CD4-positive, alpha-beta T cell (primary cell): ENCODE data around the gene RNASEH1. TPM values are rescaled to one million over a fixed set of nuclear protein-coding genes. Genes with fewer than 3 reads are reported as not detected.
A peak's percentile ranks its signal among the peaks of the same experiment; 100 is the strongest.
"Not testable (repeated sequence)": the region's sequence is repeated elsewhere in the genome, so short reads cannot be mapped to it uniquely, and the experiment has no call there.

Source experiments
- ATAC-seq: fragments of 200-7000 bp; cut with Tn5 transposase; one replicate; pipeline ENCODE4 v1.10.0; 2022; ENCODE audit warnings: mild to moderate bottlenecking; ENCODE audit not compliant: poor library complexity
- CTCF ChIA-PET: fragments of 350-600 bp; sonication (Branson Sonifier 250); formaldehyde crosslinking; loops from one replicate; lab custom pipeline; 2021; ENCODE audit warnings: antibody characterized with exemption, inconsistent platforms; lab: Charles Lee
- POLR2A ChIA-PET: fragments of 350-600 bp; sonication (Branson Sonifier 250); formaldehyde crosslinking; loops from one replicate; lab custom pipeline; 2021; ENCODE audit warnings: antibody characterized with exemption, inconsistent platforms; lab: Charles Lee
- DNase-seq, 14 experiments: peaks; one replicate each; pipeline ENCODE4 v3.0.0-alpha.2; 2013 to 2020; ENCODE audit warnings: mixed read lengths in 2 of 14
- H3K27ac ChIP-seq, 2 donors: one replicate each; pipeline versions ENCODE4 v1.5.1 to v1.7.0; 2013; ENCODE audit warnings: low read length in 2 of 2, low read depth in 1 of 2, mild to moderate bottlenecking in 1 of 2
- H3K27me3 ChIP-seq, 2 experiments: 1 replicate in 1 of 2; 2 replicates in 1 of 2; pipeline versions ENCODE4 v1.6.1 to v1.7.0; 2013; ENCODE audit warnings: low read length in 2 of 2, control low read depth in 1 of 2, mild to moderate bottlenecking in 1 of 2, moderate library complexity in 1 of 2; ENCODE audit not compliant: insufficient read depth in 2 of 2, control insufficient read depth in 1 of 2
- H3K36me3 ChIP-seq: one replicate; pipeline ENCODE4 v1.6.1; 2013; ENCODE audit warnings: low read length, control low read depth; ENCODE audit not compliant: insufficient read depth
- H3K4me1 ChIP-seq: one replicate; pipeline ENCODE4 v1.6.1; 2013; ENCODE audit warnings: low read length, control low read depth; ENCODE audit not compliant: insufficient read depth
- H3K4me3 ChIP-seq: one replicate; pipeline ENCODE4 v1.5.1; 2013; ENCODE audit warnings: mild to moderate bottlenecking, low read length, moderate library complexity
- H3K9me3 ChIP-seq, 2 experiments: 1 replicate in 1 of 2; 2 replicates in 1 of 2; pipeline versions ENCODE4 v1.6.1 to v1.7.0; 2013; ENCODE audit warnings: low read length in 2 of 2, mild to moderate bottlenecking in 2 of 2, control low read depth in 1 of 2, moderate library complexity in 1 of 2; ENCODE audit not compliant: control insufficient read depth in 1 of 2, insufficient read depth in 1 of 2
- H3K27ac Mint-ChIP-seq: one replicate; pipeline ENCODE4 v1.8.0; 2020; ENCODE audit warnings: mixed read lengths
- H3K27me3 Mint-ChIP-seq: one replicate; pipeline ENCODE4 v1.8.0; 2021; ENCODE audit warnings: mixed read lengths
- H3K36me3 Mint-ChIP-seq: one replicate; pipeline ENCODE4 v1.8.0; 2021; ENCODE audit warnings: low read depth, mixed read lengths
- H3K4me1 Mint-ChIP-seq: one replicate; pipeline ENCODE4 v1.8.0; 2021; ENCODE audit warnings: low read depth, mixed read lengths
- H3K4me3 Mint-ChIP-seq: one replicate; pipeline ENCODE4 v1.8.0; 2020; ENCODE audit warnings: mild to moderate bottlenecking, mixed read lengths
- H3K9me3 Mint-ChIP-seq: one replicate; pipeline ENCODE4 v1.8.0; 2020; ENCODE audit warnings: mixed read lengths
- CTCF ChIP-seq: fragments of 200-600 bp; IDR thresholded peaks from one replicate; pipeline ENCODE4 v1.8.0; 2022; ENCODE audit warnings: antibody characterized with exemption, mild to moderate bottlenecking
- intact Hi-C, 2 experiments: fragments of 100-400 bp; cut with DNase I in 1 of 2; cut with micrococcal nuclease in 1 of 2; formaldehyde crosslinking; loops; one replicate each; pipeline versions ENCODE4 v1.15.1 to v1.9.0; 2023 to 2025; cut with DNase I, micrococcal nuclease
- total RNA-seq, 174 experiments: library from RNA in 2 of 174; stranded (reverse) in 2 of 174; gene quantifications; one replicate each; pipeline ENCODE4 v1.2.3 and lab custom pipeline; 2021 to 2026

Gene RNASEH1
- total RNA-seq, 2 experiments from 2014 or later = 31.5 to 31.9 TPM

- POLR2A ChIA-PET = no interaction called here
- peak overlapping the region; percentile 42 for H3K4me3 Mint-ChIP-seq
Measured at GRCh38 chr2:3571284-3571683, 13.2 kb upstream of the RNASEH1 start.

GRCh38 chr2:3569656-3570055 lies 11.5 kb upstream of the RNASEH1 start:
- POLR2A ChIA-PET, H3K4me1 Mint-ChIP-seq, H3K36me3 Mint-ChIP-seq, DNase-seq, H3K9me3 Mint-ChIP-seq, CTCF ChIA-PET, H3K4me3 ChIP-seq, H3K27ac Mint-ChIP-seq, H3K9me3 ChIP-seq, H3K27me3 Mint-ChIP-seq, H3K4me3 Mint-ChIP-seq, H3K27ac ChIP-seq, H3K36me3 ChIP-seq, H3K4me1 ChIP-seq, H3K27me3 ChIP-seq, ATAC-seq: not testable (repeated sequence)
- intact Hi-C loops = loop anchor here (10.0 kb wide), 2 partner anchors 85 to 955 kb away; partner anchors contain the start of gene ALLC (in 1 of the 2)

More at GRCh38 chr2:3571284-3571683, 13.2 kb upstream of the RNASEH1 start:
- peaks cover 0 to 4% of the 10 kb centered on the region in 2 experiments for H3K9me3 ChIP-seq
- Mint-ChIP-seq H3K27me3 (no peaks in the 10 kb centered on the region), H3K9me3 (no peaks in the 10 kb centered on the region), H3K27ac (no peak overlapping the region), H3K4me1 (peaks cover 12% of the 10 kb centered on the region), H3K36me3 (peaks cover 13% of the 10 kb centered on the region)
- H3K27ac ChIP-seq = no peak overlapping the region
- peaks cover 6% of the 10 kb centered on the region for H3K36me3 ChIP-seq
- H3K27me3 ChIP-seq = no peaks in the 10 kb centered on the region
- intact Hi-C loops = loop anchor here (10.0 kb wide), 2 partner anchors 84 to 956 kb away; partner anchors contain the start of gene ALLC (in 1 of the 2)
- ATAC-seq (no peak), DNase-seq (no peak)
- TF ChIP-seq CTCF = no peak
- CTCF ChIA-PET = no interaction called here
- no peak overlapping the region for H3K4me3 ChIP-seq
- peaks cover 16% of the 10 kb centered on the region for H3K4me1 ChIP-seq

GRCh38 chr2:3566806-3567205 lies 8.7 kb upstream of the RNASEH1 start:
- no peaks in the 10 kb centered on the region for H3K27me3 ChIP-seq
- Mint-ChIP-seq H3K4me1 (no peaks in the 10 kb centered on the region), H3K27ac (no peak overlapping the region), H3K27me3 (no peaks in the 10 kb centered on the region), H3K4me3 (no peak overlapping the region), H3K36me3 (peaks cover 4% of the 10 kb centered on the region), H3K9me3 (no peaks in the 10 kb centered on the region)
- ATAC-seq (no peak), DNase-seq (no peak)
- H3K36me3 ChIP-seq = no peaks in the 10 kb centered on the region
- intact Hi-C loops = no loop called here
- H3K4me1 ChIP-seq = no peaks in the 10 kb centered on the region
- no peak overlapping the region for H3K4me3 ChIP-seq
- no peaks in the 10 kb centered on the region for H3K9me3 ChIP-seq
- ChIA-PET POLR2A (interaction anchor here (2.0 kb wide), 1 partner anchor 8 kb away, joined by 7 read pairs; the partner anchor contains the start of gene RNASEH1), CTCF (no interaction called here)
- TF ChIP-seq CTCF = no peak
- H3K27ac ChIP-seq = no peak overlapping the region

- peaks cover 9% of the 10 kb centered on the region for H3K36me3 Mint-ChIP-seq
- Histone ChIP-seq H3K4me1 (no peaks in the 10 kb centered on the region), H3K9me3 (no peaks in the 10 kb centered on the region), H3K4me3 (no peak overlapping the region), H3K27ac (no peak overlapping the region), H3K36me3 (no peaks in the 10 kb centered on the region), H3K27me3 (no peaks in the 10 kb centered on the region)
- H3K4me1 Mint-ChIP-seq = no peaks in the 10 kb centered on the region
- ChIA-PET POLR2A (no interaction called here), CTCF (no interaction called here)
- no peak for ATAC-seq
- no peak for DNase-seq
- intact Hi-C loops = no loop called here
- H3K9me3 Mint-ChIP-seq = no peaks in the 10 kb centered on the region
- H3K27me3 Mint-ChIP-seq = no peaks in the 10 kb centered on the region
- TF ChIP-seq CTCF = no peak
- no peak overlapping the region for H3K4me3 Mint-ChIP-seq
- H3K27ac Mint-ChIP-seq = no peak overlapping the region
Measured at GRCh38 chr2:3565117-3565516, 7.0 kb upstream of the RNASEH1 start.
